SK-N-MC (cell line): ENCODE data around the gene KPNA1.
"Not testable (repeated sequence)": the region's sequence is repeated elsewhere in the genome, so short reads cannot be mapped to it uniquely, and the experiment has no call there.

ENCODE experiments used
- DNase-seq: peaks from one replicate; pipeline ENCODE4 v3.0.0-alpha.2; 2011; ENCODE audit warnings: low read depth, low spot score
- H3K27ac ChIP-seq: fragments of 200-600 bp; sonication (generic); 2 replicates; pipeline ENCODE4 v1.5.1; 2016; ENCODE audit warnings: mixed run types
- H3K36me3 ChIP-seq: fragments of 200-600 bp; sonication (generic); 2 replicates; pipeline ENCODE4 v1.6.1; 2017; ENCODE audit warnings: antibody characterized with exemption, low read length, mixed read lengths; ENCODE audit not compliant: insufficient read depth
- H3K4me3 ChIP-seq: fragments of 200-600 bp; sonication (generic); 2 replicates; pipeline ENCODE4 v1.5.1; 2016
- H3K9ac ChIP-seq: fragments of 200-600 bp; sonication (generic); 2 replicates; pipeline ENCODE4 v1.8.0; 2017; ENCODE audit warnings: mixed run types, mixed read lengths; ENCODE audit not compliant: insufficient read length
- H3K9me3 ChIP-seq: fragments of 200-600 bp; sonication (generic); 2 replicates; pipeline ENCODE4 v1.6.1; 2017; ENCODE audit warnings: low read depth, mild to moderate bottlenecking, antibody characterized with exemption, low read length, moderate library complexity, mixed read lengths
- EZH2 ChIP-seq: fragments of 200-600 bp; sonication (generic); IDR thresholded peaks from one replicate; pipeline ENCODE4 v1.6.1; 2017; ENCODE audit warnings: antibody characterized with exemption
- FOXP2 ChIP-seq: optimal IDR thresholded peaks from 2 replicates; pipeline ENCODE3; 2011; ENCODE audit warnings: mild to moderate bottlenecking, moderate library complexity; ENCODE audit not compliant: insufficient read depth; ENCODE audit errors: extremely low read length, control extremely low read depth
- POLR2AphosphoS5 ChIP-seq: IDR thresholded peaks from 2 replicates; pipeline ENCODE4 v1.6.1; 2012; ENCODE audit warnings: mild to moderate bottlenecking, low read depth, low read length, borderline replicate concordance

Gene KPNA1

DNA sequence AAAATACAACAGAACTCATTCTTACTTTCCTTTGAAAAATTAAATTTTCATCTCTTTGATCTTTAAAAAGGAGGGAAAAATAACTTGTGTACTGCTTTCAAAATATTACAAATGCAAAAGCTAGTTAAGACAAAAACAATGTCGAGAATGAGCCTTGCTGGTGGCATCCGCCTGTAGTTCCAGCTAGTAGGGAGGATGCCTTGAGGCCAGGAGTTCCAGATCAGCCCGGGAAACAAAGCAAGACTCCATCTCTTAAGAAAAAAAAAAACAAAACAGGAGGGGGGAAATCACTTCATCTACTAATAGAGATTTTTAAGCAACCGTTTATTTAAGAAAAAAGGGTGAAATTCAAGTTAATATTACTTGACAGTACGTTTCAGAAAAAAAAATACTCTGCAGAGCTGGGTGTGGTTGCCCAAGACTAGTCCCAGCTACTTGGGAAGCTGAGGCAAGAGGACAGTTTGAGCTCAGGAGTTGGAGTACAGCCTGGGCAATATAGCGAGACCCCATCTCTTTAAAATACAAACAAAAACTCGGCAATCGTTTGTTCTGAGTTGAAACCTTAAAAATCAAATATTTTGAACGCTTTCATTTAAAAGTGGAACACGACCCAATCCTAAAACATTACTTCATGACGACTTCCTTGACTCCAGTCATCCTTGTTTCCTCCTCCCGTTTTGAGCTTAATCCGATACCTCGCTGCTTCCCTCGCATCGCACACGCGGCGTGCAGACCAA is 1.2 kb downstream of the KPNA1 start:
- Histone ChIP-seq H3K9me3 (0 out of 2 replicates have a peak, but pooled peaks cover 5% of the 10 kb centered on the region), H3K27ac (peak overlapping the region; percentile 81; the same call in 1 of the 2 replicates), H3K4me3 (peak overlapping the region; percentile 89), H3K9ac (peak overlapping the region; percentile 90), H3K36me3 (peaks cover 27% of the 10 kb centered on the region)
- TF ChIP-seq POLR2AphosphoS5 (no peak), EZH2 (no peak), FOXP2 (no peak)
- DNase-seq = no peak

GRCh38 chr3:122512284-122512683 is 2.5 kb downstream of the KPNA1 start:
- H3K27ac ChIP-seq = no peak overlapping the region
- no peak for DNase-seq
- no peak overlapping the region for H3K4me3 ChIP-seq
- H3K36me3 ChIP-seq = peaks cover 40% of the 10 kb centered on the region
- TF ChIP-seq POLR2AphosphoS5 = no peak
- no peak for TF ChIP-seq FOXP2
- no peak for TF ChIP-seq EZH2
- H3K9ac ChIP-seq = no peak overlapping the region
- 0 out of 2 replicates have a peak, but pooled peaks cover 5% of the 10 kb centered on the region for H3K9me3 ChIP-seq

DNA sequence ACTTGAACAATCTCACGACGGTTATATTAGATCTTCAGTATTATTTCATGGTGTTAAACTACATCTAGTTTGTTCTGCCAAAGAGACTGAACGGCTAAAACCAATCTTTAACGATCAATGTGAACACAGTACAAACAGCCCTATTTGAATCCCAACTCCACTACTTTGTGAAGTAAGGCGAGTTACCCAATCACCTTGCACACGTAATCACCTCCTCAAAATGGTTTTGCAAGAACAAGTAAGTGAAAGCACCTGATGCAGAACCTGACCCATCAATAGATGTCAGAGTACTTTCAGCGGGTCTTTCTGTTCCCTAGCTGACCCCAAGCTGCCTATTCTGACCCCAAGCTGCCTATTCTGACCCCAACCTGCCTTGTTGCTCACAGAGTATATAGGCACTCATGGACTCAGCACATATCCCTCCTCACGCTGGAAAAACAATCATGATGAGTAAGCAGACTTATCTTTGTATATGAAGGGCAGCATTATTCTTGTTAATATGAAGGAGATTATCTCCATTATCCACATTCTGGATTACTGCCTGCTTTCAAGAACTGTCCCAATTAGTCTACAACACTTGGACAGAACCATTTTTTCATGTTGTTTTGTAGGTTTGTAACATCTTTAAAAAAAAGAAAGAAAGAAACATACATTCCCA is 3.7 kb downstream of the KPNA1 start:
- no peak for TF ChIP-seq POLR2AphosphoS5
- TF ChIP-seq FOXP2 = no peak
- no peak for TF ChIP-seq EZH2
- Histone ChIP-seq H3K36me3 (peaks cover 49% of the 10 kb centered on the region), H3K9ac (no peak overlapping the region), H3K9me3 (peaks cover 5% of the 10 kb centered on the region; the same call in 1 of the 2 replicates), H3K4me3 (no peak overlapping the region), H3K27ac (no peak overlapping the region)
- no peak for DNase-seq

- H3K9ac ChIP-seq, H3K9me3 ChIP-seq, DNase-seq, H3K4me3 ChIP-seq, H3K27ac ChIP-seq: not testable (repeated sequence)
- peaks cover 59% of the 10 kb centered on the region for H3K36me3 ChIP-seq
Observed at GRCh38 chr3:122508944-122509343, 5.8 kb downstream of the KPNA1 start.

- H3K27ac ChIP-seq = no peak overlapping the region
- no peak for DNase-seq
Observed at GRCh38 chr3:122508135-122508914, 6.4 kb downstream of the KPNA1 start.

GRCh38 chr3:122506450-122506849 is 8.3 kb downstream of the KPNA1 start:
- Histone ChIP-seq H3K9ac (no peak overlapping the region), H3K4me3 (no peak overlapping the region), H3K9me3 (peaks cover 5% of the 10 kb centered on the region; the same call in 1 of the 2 replicates), H3K27ac (no peak overlapping the region), H3K36me3 (peaks cover 62% of the 10 kb centered on the region)
- no peak for TF ChIP-seq EZH2
- no peak for TF ChIP-seq FOXP2
- TF ChIP-seq POLR2AphosphoS5 = no peak
- no peak for DNase-seq

More at GRCh38 chr3:122508135-122508914, 6.4 kb downstream of the KPNA1 start:
- Histone ChIP-seq H3K9me3 (peaks cover 5% of the 10 kb centered on the region; the same call in 1 of the 2 replicates), H3K4me3 (no peak overlapping the region), H3K36me3 (peaks cover 62% of the 10 kb centered on the region), H3K9ac (no peak overlapping the region)
- TF ChIP-seq EZH2 = no peak
- no peak for TF ChIP-seq FOXP2
- no peak for TF ChIP-seq POLR2AphosphoS5

DNA sequence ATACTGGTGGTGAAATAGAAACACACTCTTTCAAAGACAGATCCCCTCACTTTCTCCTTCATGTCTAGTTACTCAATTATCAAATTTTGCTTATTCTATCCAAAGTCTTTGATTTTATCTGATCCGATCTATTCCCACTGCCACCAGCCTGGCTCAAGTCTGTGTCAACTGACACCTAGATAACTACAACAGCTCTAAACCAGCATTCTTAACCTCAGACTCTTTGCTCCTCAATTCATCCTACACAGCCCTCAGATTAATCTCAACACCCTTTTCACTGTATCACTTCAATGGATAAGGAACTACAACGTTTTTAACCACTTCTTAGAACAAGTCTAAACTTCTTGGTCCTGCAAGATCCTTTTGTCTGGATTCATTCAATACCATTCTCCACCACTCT is 9.1 kb downstream of the KPNA1 start:
- peaks cover 5% of the 10 kb centered on the region; the same call in 1 of the 2 replicates for H3K9me3 ChIP-seq
- no peak overlapping the region for H3K27ac ChIP-seq
- no peak for TF ChIP-seq EZH2
- TF ChIP-seq FOXP2 = no peak
- TF ChIP-seq POLR2AphosphoS5 = no peak
- no peak overlapping the region for H3K9ac ChIP-seq
- DNase-seq = no peak
- no peak overlapping the region for H3K4me3 ChIP-seq
- peaks cover 54% of the 10 kb centered on the region for H3K36me3 ChIP-seq

DNA sequence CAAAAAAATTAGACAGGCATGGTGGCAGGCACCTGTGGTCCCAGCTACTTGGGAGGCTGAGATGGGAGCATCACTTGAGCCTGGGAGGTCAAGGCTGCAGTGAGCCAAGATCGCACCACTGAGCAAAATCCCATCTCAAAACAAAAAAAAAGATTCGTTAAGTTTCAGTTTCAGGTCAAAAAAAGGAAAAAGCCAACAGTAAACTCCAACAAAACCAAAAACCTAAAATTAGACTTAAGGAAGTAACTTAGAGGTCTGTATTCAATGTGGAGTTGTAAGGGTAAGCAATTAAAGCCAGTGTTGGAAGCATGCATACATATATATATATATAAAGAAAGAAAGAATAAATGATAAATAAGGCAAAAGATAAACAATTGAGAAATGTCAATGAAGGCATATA is 11.8 kb downstream of the KPNA1 start:
- no peak overlapping the region for H3K9ac ChIP-seq
- no peaks in the 10 kb centered on the region; the same call in 1 of the 2 replicates for H3K9me3 ChIP-seq
- H3K27ac ChIP-seq = no peak overlapping the region
- peaks cover 40% of the 10 kb centered on the region for H3K36me3 ChIP-seq
- TF ChIP-seq POLR2AphosphoS5 (no peak), EZH2 (no peak), FOXP2 (no peak)
- DNase-seq = no peak
- H3K4me3 ChIP-seq = no peak overlapping the region
